K562 (cell line): ENCODE measurements around the gene COL1A1. TPM values are rescaled to one million over a fixed set of nuclear protein-coding genes. Genes with fewer than 3 reads are reported as not detected.

Experiments used
- CHD1 ChIP-seq: fragments of 200-600 bp; sonication (generic); IDR thresholded peaks from one replicate; pipeline ENCODE4 v1.6.1; 2012; ENCODE audit warnings: mild to moderate bottlenecking, moderate library complexity, low read length, inconsistent platforms
- CREBBP ChIP-seq: IDR thresholded peaks from one replicate; pipeline ENCODE4 v1.6.1; 2012; ENCODE audit warnings: low read depth, mild to moderate bottlenecking, control low read depth, inconsistent platforms, low read length
- EGR1 ChIP-seq: fragments of 450-650 bp; conservative IDR thresholded peaks from 2 replicates; pipeline ENCODE4 v1.6.1; 2017; ENCODE audit warnings: mild to moderate bottlenecking
- FOXK2 ChIP-seq, 2 experiments: fragments of 450-650 bp; IDR thresholded peaks in 1 of 2; conservative IDR thresholded peaks in 1 of 2; 2 replicates each; pipeline ENCODE4 v1.6.1; 2016; ENCODE audit warnings: low read depth in 2 of 2, mild to moderate bottlenecking in 1 of 2
- SLC30A9 ChIP-seq: fragments of 250-450 bp; sonication (Bioruptor Pico); IDR thresholded peaks from 2 replicates; pipeline ENCODE4 v1.8.0; 2022; ENCODE audit warnings: mild to moderate bottlenecking, moderate library complexity
- TCF7 ChIP-seq: sonication (generic); IDR thresholded peaks from 2 replicates; pipeline ENCODE4 v1.6.1; 2016; ENCODE audit warnings: antibody characterized with exemption, borderline replicate concordance
- TOE1 ChIP-seq, 2 experiments: fragments of 450-650 bp in 1 of 2; sonication (generic) in 1 of 2; formaldehyde crosslinking in 1 of 2; IDR thresholded peaks; 2 replicates each; pipeline versions ENCODE4 v1.7.1 to v1.8.0; 2016 to 2022; ENCODE audit warnings: borderline replicate concordance in 2 of 2, mild to moderate bottlenecking in 2 of 2, antibody characterized with exemption in 1 of 2, inconsistent platforms in 1 of 2, low read depth in 1 of 2, missing genetic modification reagents in 1 of 2, moderate library complexity in 1 of 2
- polyA plus RNA-seq, 8 experiments: library from polyadenylated mRNA; depleted of rRNA in 4 of 8; stranded (reverse) in 5 of 8; unstranded in 3 of 8; fragments of >200 nt; fragmentation: Nextera tagmentation in 2 of 8; fragmentation: Illumina TruSeq in 1 of 8; extraction: Ambion mirVana in 2 of 8; extraction: Trizol in 1 of 8; gene quantifications; 2 replicates each; pipeline versions ENCODE4 v1.2.1 to v1.2.3, GENCODE V29; 2011 to 2014; ENCODE audit warnings: inconsistent platforms in 1 of 8, missing spikeins in 1 of 8
- total RNA-seq, 7 experiments: library from RNA; depleted of rRNA in 6 of 7; stranded (reverse); fragments of >200 nt in 6 of 7; fragmentation: Illumina TruSeq in 2 of 7; extraction: Trizol in 2 of 7; gene quantifications; 2 replicates each; pipeline versions ENCODE4 v1.2.1 to v1.2.3, GENCODE V29; 2011 to 2021; ENCODE audit warnings: low replicate concordance in 1 of 7
- TF ChIP-seq, protein P1 (sequence below): fragments of 450-650 bp; formaldehyde crosslinking; IDR thresholded peaks from 2 replicates; pipeline ENCODE4 v1.4.0; 2020; ENCODE audit warnings: mild to moderate bottlenecking, mixed read lengths
- TF ChIP-seq, protein P2 (sequence below): sonication (generic); formaldehyde crosslinking; IDR thresholded peaks from 2 replicates; pipeline ENCODE4 v1.8.1; 2022; ENCODE audit warnings: missing genetic modification reagents
- TF ChIP-seq, protein P3 (sequence below): fragments of 250-450 bp; sonication (Bioruptor Pico); IDR thresholded peaks from 2 replicates; pipeline ENCODE4 v1.5.0; 2021
- TF ChIP-seq, protein P4 (sequence below): fragments of 450-650 bp; IDR thresholded peaks from 2 replicates; pipeline ENCODE4 v1.6.1; 2016; ENCODE audit warnings: mild to moderate bottlenecking, moderate library complexity

COL1A1 gene
- total and polyA plus RNA-seq, 9 of the 15 experiments (the other 6 are each of a cell fraction or from before 2014, with no cell fraction given): 0.04 to 3.4 (median 0.18) TPM

DNA sequence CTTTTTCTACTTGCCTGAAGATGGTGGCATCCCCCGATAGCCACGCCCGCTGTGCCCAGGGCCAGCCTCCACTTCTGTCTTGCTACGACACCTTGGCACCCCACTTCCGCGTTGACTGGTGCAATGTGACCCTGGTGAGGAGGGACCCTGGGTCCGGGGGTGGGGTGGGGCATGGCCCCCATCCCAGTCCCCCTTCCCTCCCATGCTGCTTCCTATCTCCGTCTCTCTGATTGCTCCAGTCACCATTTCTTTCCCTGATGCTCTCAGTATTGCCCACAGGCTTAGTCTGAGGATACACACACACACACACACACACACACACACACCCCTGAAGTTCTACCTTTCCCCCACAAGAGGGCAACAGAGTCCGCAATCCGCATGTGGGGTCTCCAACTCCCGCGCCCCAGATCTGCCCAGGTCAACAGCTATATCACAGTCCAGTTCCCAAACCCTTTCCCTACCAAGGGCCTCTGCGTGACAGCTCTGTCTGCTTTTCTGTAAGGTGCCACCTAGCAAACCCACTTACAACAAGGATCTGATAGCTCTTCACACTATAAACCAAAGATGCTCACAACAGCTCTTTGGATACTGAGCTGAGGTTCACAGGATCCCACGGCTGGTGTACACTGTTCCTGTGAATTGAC lies 32.2 kb downstream of the COL1A1 start (continued):
- TF ChIP-seq EGR1 (no peak), TCF7 (no peak), TOE1 (IDR thresholded peaks at IDR 0.05; ENCODE audit: borderline replicate concordance) (peak; percentile 56; the same call in 1 of the 2 replicates), TOE1 (CRISPR knock-in tag; IDR thresholded peaks at IDR 0.05; ENCODE audit: borderline replicate concordance, low read depth) (no peak), FOXK2 (conservative IDR thresholded peaks at IDR 0.05 in 1 of 2, IDR thresholded peaks at IDR 0.05 in 1 of 2; ENCODE audit: low read depth in 2 of 2) (peak; percentile 23 to 28; a peak in 1 of 4 replicates), SLC30A9 (no peak), CREBBP (no peak), CHD1 (no peak)
- TF ChIP-seq, protein P1, sequence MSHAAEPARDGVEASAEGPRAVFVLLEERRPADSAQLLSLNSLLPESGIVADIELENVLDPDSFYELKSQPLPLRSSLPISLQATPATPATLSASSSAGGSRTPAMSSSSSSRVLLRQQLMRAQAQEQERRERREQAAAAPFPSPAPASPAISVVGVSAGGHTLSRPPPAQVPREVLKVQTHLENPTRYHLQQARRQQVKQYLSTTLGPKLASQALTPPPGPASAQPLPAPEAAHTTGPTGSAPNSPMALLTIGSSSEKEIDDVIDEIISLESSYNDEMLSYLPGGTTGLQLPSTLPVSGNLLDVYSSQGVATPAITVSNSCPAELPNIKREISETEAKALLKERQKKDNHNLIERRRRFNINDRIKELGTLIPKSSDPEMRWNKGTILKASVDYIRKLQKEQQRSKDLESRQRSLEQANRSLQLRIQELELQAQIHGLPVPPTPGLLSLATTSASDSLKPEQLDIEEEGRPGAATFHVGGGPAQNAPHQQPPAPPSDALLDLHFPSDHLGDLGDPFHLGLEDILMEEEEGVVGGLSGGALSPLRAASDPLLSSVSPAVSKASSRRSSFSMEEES (CRISPR knock-in tag): no peak
- TF ChIP-seq, protein P2, sequence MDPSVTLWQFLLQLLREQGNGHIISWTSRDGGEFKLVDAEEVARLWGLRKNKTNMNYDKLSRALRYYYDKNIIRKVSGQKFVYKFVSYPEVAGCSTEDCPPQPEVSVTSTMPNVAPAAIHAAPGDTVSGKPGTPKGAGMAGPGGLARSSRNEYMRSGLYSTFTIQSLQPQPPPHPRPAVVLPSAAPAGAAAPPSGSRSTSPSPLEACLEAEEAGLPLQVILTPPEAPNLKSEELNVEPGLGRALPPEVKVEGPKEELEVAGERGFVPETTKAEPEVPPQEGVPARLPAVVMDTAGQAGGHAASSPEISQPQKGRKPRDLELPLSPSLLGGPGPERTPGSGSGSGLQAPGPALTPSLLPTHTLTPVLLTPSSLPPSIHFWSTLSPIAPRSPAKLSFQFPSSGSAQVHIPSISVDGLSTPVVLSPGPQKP (CRISPR knock-in tag): no peak
- TF ChIP-seq, protein P3, sequence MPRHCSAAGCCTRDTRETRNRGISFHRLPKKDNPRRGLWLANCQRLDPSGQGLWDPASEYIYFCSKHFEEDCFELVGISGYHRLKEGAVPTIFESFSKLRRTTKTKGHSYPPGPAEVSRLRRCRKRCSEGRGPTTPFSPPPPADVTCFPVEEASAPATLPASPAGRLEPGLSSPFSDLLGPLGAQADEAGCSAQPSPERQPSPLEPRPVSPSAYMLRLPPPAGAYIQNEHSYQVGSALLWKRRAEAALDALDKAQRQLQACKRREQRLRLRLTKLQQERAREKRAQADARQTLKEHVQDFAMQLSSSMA (CRISPR knock-in tag): no peak
- TF ChIP-seq, protein P4, sequence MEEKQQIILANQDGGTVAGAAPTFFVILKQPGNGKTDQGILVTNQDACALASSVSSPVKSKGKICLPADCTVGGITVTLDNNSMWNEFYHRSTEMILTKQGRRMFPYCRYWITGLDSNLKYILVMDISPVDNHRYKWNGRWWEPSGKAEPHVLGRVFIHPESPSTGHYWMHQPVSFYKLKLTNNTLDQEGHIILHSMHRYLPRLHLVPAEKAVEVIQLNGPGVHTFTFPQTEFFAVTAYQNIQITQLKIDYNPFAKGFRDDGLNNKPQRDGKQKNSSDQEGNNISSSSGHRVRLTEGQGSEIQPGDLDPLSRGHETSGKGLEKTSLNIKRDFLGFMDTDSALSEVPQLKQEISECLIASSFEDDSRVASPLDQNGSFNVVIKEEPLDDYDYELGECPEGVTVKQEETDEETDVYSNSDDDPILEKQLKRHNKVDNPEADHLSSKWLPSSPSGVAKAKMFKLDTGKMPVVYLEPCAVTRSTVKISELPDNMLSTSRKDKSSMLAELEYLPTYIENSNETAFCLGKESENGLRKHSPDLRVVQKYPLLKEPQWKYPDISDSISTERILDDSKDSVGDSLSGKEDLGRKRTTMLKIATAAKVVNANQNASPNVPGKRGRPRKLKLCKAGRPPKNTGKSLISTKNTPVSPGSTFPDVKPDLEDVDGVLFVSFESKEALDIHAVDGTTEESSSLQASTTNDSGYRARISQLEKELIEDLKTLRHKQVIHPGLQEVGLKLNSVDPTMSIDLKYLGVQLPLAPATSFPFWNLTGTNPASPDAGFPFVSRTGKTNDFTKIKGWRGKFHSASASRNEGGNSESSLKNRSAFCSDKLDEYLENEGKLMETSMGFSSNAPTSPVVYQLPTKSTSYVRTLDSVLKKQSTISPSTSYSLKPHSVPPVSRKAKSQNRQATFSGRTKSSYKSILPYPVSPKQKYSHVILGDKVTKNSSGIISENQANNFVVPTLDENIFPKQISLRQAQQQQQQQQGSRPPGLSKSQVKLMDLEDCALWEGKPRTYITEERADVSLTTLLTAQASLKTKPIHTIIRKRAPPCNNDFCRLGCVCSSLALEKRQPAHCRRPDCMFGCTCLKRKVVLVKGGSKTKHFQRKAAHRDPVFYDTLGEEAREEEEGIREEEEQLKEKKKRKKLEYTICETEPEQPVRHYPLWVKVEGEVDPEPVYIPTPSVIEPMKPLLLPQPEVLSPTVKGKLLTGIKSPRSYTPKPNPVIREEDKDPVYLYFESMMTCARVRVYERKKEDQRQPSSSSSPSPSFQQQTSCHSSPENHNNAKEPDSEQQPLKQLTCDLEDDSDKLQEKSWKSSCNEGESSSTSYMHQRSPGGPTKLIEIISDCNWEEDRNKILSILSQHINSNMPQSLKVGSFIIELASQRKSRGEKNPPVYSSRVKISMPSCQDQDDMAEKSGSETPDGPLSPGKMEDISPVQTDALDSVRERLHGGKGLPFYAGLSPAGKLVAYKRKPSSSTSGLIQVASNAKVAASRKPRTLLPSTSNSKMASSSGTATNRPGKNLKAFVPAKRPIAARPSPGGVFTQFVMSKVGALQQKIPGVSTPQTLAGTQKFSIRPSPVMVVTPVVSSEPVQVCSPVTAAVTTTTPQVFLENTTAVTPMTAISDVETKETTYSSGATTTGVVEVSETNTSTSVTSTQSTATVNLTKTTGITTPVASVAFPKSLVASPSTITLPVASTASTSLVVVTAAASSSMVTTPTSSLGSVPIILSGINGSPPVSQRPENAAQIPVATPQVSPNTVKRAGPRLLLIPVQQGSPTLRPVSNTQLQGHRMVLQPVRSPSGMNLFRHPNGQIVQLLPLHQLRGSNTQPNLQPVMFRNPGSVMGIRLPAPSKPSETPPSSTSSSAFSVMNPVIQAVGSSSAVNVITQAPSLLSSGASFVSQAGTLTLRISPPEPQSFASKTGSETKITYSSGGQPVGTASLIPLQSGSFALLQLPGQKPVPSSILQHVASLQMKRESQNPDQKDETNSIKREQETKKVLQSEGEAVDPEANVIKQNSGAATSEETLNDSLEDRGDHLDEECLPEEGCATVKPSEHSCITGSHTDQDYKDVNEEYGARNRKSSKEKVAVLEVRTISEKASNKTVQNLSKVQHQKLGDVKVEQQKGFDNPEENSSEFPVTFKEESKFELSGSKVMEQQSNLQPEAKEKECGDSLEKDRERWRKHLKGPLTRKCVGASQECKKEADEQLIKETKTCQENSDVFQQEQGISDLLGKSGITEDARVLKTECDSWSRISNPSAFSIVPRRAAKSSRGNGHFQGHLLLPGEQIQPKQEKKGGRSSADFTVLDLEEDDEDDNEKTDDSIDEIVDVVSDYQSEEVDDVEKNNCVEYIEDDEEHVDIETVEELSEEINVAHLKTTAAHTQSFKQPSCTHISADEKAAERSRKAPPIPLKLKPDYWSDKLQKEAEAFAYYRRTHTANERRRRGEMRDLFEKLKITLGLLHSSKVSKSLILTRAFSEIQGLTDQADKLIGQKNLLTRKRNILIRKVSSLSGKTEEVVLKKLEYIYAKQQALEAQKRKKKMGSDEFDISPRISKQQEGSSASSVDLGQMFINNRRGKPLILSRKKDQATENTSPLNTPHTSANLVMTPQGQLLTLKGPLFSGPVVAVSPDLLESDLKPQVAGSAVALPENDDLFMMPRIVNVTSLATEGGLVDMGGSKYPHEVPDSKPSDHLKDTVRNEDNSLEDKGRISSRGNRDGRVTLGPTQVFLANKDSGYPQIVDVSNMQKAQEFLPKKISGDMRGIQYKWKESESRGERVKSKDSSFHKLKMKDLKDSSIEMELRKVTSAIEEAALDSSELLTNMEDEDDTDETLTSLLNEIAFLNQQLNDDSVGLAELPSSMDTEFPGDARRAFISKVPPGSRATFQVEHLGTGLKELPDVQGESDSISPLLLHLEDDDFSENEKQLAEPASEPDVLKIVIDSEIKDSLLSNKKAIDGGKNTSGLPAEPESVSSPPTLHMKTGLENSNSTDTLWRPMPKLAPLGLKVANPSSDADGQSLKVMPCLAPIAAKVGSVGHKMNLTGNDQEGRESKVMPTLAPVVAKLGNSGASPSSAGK: no peak
